K562 treated with DMSO at 1 percent for 48 hours (cell line): ENCODE data around the gene RPS6KA1. TPM values are rescaled to one million over a fixed set of nuclear protein-coding genes. Genes with fewer than 3 reads are reported as not detected.

Source experiments
- total RNA-seq: library from RNA; unstranded; fragments of 300-600 nt; gene quantifications from 2 replicates; pipeline ENCODE4 v1.2.3, GENCODE V29; 2022; ENCODE audit warnings: low replicate concordance; ENCODE audit errors: extremely low read depth

The RPS6KA1 gene
- not detected in 2 replicates for total RNA-seq

DNA sequence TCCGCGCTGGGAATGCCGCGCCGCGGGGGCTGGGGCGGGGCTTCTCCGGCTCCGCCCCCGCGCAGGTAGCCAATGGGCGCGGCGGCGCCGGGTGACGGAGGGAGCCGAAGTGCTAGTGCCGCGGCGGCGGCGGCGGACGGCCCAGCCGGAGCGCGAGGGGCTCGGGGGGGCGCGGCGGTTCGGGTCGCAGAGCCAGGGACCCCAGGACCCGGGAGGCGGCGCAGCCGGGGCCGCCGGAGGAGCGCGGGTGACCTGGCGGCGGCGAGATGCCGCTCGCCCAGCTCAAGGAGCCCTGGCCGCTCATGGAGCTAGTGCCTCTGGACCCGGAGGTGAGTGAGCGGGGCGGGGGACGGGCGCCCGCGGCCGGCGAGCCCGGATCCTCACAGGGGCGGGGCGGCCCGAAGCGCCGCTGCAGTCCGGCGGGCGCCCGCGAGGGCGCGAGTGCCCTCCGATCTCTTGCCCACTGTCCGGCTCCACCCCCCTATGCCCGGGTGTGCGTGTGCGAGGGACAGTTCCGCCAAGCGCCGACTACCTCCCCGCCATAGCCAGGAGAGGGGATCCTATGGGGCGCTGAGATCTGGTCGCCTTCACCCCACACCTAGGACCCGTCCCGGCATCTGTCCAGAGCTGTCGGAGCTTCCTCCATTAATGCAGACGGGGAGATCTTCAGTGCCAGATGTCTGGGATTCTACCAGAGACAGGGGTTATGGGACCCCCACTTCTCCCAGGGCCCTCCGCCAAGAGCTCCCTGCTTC, at the start of gene RPS6KA1:
TSS of gene RPS6KA1 (plus strand) at position 107 of the 755 bp plus-strand sequence. CDS start at position 267, 160 bp downstream.

Other genes with a start within 250 kb of the RPS6KA1 start
- not detected in 2 replicates for gene SH3BGRL3, start 249.7 kb upstream of the RPS6KA1 start, total RNA-seq
- not detected in 2 replicates for gene UBXN11, start 223.1 kb upstream of the RPS6KA1 start, total RNA-seq
- gene CD52, start 211.8 kb upstream of the RPS6KA1 start, total RNA-seq, result not detected in 2 replicates
- not detected in 2 replicates for gene CRYBG2, start 175.6 kb upstream of the RPS6KA1 start, total RNA-seq
- not detected in 2 replicates for gene ZNF683, start 157.0 kb upstream of the RPS6KA1 start, total RNA-seq
- not detected in 2 replicates for gene LIN28A, start 118.9 kb upstream of the RPS6KA1 start, total RNA-seq
- not detected in 2 replicates for gene DHDDS, start 97.4 kb upstream of the RPS6KA1 start, total RNA-seq
- gene HMGN2, start 57.3 kb upstream of the RPS6KA1 start, total RNA-seq, result 526 TPM in 1 of 2 replicates, not detected in the other
- not detected in 2 replicates for gene ARID1A, start 166.3 kb downstream of the RPS6KA1 start, total RNA-seq